ENCODE data around the gene RBBP9.

RBBP9 gene

DNA sequence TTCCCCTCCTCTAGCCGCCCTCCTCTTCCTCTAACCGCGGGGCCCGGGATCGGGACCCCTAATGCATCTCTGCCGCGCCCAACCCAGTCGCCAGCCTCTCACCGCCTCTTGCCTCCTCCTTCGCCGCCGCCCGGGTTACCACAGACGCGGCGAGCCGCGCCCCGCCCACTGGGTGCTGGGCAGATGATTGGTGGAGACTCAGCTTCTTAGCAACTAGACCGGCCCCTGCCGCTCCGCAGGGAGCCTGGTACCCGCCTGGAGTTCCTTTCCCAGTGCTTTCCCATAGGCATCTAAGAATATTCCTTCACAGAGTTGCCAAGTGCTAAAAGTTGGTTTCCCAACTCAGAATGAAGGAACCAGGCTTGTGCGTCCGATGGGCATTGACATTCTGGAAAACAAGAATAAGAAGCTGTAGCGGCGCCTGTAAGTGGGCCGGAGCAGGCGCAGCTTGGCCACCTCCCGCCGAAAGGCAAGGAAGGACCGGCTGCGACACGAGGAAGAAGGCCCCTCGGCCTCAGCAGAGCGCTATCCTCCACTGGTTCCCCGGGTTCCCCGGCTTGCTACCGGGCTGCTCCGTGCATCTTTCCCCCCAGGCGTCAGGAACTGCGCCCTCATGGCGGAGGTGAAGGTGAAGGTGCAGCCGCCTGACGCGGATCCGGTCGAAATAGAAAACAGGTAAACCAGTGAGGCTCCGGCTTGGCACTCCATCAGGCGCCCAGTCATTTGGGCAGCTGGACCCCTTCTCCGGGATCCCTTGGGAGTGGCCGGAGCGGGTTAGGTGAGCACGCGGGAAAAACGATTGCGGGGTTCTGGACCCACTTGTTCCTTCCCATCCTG lies 29.9 kb downstream of the RBBP9 start, which contains the start of the genes DZANK1 and POLR3F:
Gene DZANK1, minus strand, starts transcription at position 137 of the 837 bp plus-strand sequence. CDS start 1,672 bp downstream, outside the sequence.
Gene POLR3F, plus strand, starts transcription at position 497 of the 837 bp plus-strand sequence. Its CDS starts 117 bp downstream, at position 614.
- peaks cover 13 to 16% of the 10 kb centered on the region in 2 donors for H3K4me1 ChIP-seq (ENCODE audit: control insufficient read depth in 1 of 2, insufficient read depth in 2 of 2, low read length in 2 of 2)
- no peaks in the 10 kb centered on the region for H3K9me3 ChIP-seq (ENCODE audit: control insufficient read depth in 1 of 2, low read length in 2 of 2)
- H3K9ac ChIP-seq (ENCODE audit: low read depth in 1 of 2, low read length in 2 of 2) = peak within 1 kb of the TSS; percentile 79 to 83
- H3K27me3 ChIP-seq (ENCODE audit: control insufficient read depth in 1 of 2, insufficient read depth in 2 of 2, low read length in 2 of 2) = no peaks in the 10 kb centered on the region
- peak within 1 kb of the TSS; percentile 88 for H3K27ac ChIP-seq (ENCODE audit: low read depth, low read length)
- peaks cover 0 to 2% of the 10 kb centered on the region in 2 donors for H3K36me3 ChIP-seq (ENCODE audit: control insufficient read depth in 1 of 2, insufficient read depth in 2 of 2, low read length in 2 of 2)
- H3K4me3 ChIP-seq (ENCODE audit: low read depth in 1 of 2, low read length in 2 of 2) = peak within 1 kb of the TSS; percentile 97 to 99

DNA sequence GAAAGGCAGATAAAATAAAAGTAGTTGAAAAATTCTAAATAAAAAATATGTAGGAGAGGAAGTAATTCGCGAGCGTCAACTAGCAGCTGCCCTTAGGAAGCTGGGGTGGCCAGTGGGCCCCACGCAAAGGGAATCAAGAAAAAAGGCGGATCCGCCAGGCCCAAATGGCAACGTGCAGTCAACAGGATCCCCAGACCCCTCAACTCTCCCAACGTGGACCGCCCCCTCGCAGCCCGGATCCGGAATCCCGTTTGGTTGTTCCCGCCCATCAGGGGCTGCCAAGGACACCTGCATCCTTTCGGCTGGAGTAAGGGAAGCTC lies 30.5 kb downstream of the RBBP9 start:
- no peaks in the 10 kb centered on the region for H3K27me3 ChIP-seq (ENCODE audit: control insufficient read depth in 1 of 2, insufficient read depth in 2 of 2, low read length in 2 of 2)
- peaks cover 0 to 2% of the 10 kb centered on the region in 2 donors for H3K36me3 ChIP-seq (ENCODE audit: control insufficient read depth in 1 of 2, insufficient read depth in 2 of 2, low read length in 2 of 2)
- H3K9ac ChIP-seq (ENCODE audit: low read depth in 1 of 2, low read length in 2 of 2) = peak overlapping the region; percentile 29 to 41
- peak overlapping the region; percentile 97 to 99 for H3K4me3 ChIP-seq (ENCODE audit: low read depth in 1 of 2, low read length in 2 of 2)
- no peak overlapping the region for H3K27ac ChIP-seq (ENCODE audit: low read depth, low read length)
- no peaks in the 10 kb centered on the region for H3K9me3 ChIP-seq (ENCODE audit: control insufficient read depth in 1 of 2, low read length in 2 of 2)
- H3K4me1 ChIP-seq (ENCODE audit: control insufficient read depth in 1 of 2, insufficient read depth in 2 of 2, low read length in 2 of 2) = peaks cover 13 to 16% of the 10 kb centered on the region in 2 donors

DNA sequence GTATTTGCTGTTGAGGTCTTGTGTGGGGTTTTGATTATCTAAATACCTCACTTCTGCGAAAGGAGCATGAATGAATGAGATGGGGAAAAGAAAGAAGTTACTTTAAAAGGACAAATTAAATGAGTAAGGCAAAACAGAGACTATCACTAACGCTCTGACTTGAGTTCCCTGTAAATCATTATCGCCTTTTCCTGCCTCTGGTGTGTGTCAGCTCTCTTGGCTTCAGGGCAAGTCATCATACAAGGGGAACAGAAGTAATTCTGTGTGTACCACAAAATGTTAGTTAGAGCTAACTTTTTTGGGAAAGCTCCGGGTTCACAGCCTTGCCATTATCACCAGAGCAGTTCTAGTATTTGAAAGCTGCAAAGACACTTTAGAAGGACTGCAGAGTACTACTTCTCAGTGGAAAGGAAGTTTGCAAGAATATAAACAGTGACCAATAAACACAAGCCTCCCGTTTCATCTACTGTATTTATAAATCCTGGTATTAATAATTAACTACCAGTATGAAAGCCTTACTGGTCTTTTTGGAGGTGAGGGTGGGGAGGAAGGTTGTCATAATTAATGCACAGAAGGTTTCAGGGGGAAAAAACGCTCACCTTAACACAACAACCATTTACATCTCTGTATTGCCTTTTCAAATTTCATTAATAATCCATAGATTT lies 31.4 kb downstream of the RBBP9 start:
- peak overlapping the region; percentile 97 to 99 for H3K4me3 ChIP-seq (ENCODE audit: low read depth in 1 of 2, low read length in 2 of 2)
- no peaks in the 10 kb centered on the region for H3K9me3 ChIP-seq (ENCODE audit: control insufficient read depth in 1 of 2, low read length in 2 of 2)
- peaks cover 0 to 2% of the 10 kb centered on the region in 2 donors for H3K36me3 ChIP-seq (ENCODE audit: control insufficient read depth in 1 of 2, insufficient read depth in 2 of 2, low read length in 2 of 2)
- no peaks in the 10 kb centered on the region for H3K27me3 ChIP-seq (ENCODE audit: control insufficient read depth in 1 of 2, insufficient read depth in 2 of 2, low read length in 2 of 2)
- peaks cover 13 to 16% of the 10 kb centered on the region in 2 donors for H3K4me1 ChIP-seq (ENCODE audit: control insufficient read depth in 1 of 2, insufficient read depth in 2 of 2, low read length in 2 of 2)
- peak overlapping the region in 1 of 2 donors; percentile 29 for H3K9ac ChIP-seq (ENCODE audit: low read depth in 1 of 2, low read length in 2 of 2)
- no peak overlapping the region for H3K27ac ChIP-seq (ENCODE audit: low read depth, low read length)

- Histone ChIP-seq H3K4me3 (ENCODE audit: low read depth in 1 of 2, low read length in 2 of 2) (no peak overlapping the region), H3K27me3 (ENCODE audit: control insufficient read depth in 1 of 2, insufficient read depth in 2 of 2, low read length in 2 of 2) (no peaks in the 10 kb centered on the region), H3K27ac (ENCODE audit: low read depth, low read length) (no peak overlapping the region), H3K9ac (ENCODE audit: low read depth in 1 of 2, low read length in 2 of 2) (no peak overlapping the region), H3K9me3 (ENCODE audit: control insufficient read depth in 1 of 2, low read length in 2 of 2) (peaks cover 0 to 6% of the 10 kb centered on the region in 2 donors), H3K4me1 (ENCODE audit: control insufficient read depth in 1 of 2, insufficient read depth in 2 of 2, low read length in 2 of 2) (no peaks in the 10 kb centered on the region), H3K36me3 (ENCODE audit: control insufficient read depth in 1 of 2, insufficient read depth in 2 of 2, low read length in 2 of 2) (no peaks in the 10 kb centered on the region)
These were observed 40.4 kb downstream of the RBBP9 start for GRCh38 chr20:18456600-18456999.

DNA sequence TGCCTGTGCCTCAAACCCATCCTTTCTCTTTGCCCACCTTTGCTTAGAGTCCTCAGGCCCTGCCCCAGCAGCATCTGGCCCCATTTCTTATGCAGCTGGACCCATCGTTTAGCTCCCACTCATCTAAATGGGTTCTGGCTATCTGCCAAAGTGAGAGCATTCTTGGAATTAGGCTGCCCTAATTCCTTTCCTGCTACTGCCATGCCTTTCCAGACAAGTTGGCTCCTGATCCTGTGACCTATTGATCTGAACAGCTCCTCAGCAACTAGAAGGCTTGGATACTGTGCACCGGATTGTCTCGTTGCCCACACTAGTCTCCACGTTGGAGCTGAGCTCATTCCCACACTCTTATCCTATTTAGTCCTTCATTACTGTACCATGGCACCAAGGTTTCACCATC lies 53.1 kb downstream of the RBBP9 start:
- H3K4me1 ChIP-seq (ENCODE audit: control insufficient read depth in 1 of 2, insufficient read depth in 2 of 2, low read length in 2 of 2) = no peaks in the 10 kb centered on the region
- H3K27me3 ChIP-seq (ENCODE audit: control insufficient read depth in 1 of 2, insufficient read depth in 2 of 2, low read length in 2 of 2) = no peaks in the 10 kb centered on the region
- H3K27ac ChIP-seq (ENCODE audit: low read depth, low read length) = no peak overlapping the region
- no peaks in the 10 kb centered on the region for H3K9me3 ChIP-seq (ENCODE audit: control insufficient read depth in 1 of 2, low read length in 2 of 2)
- H3K4me3 ChIP-seq (ENCODE audit: low read depth in 1 of 2, low read length in 2 of 2) = no peak overlapping the region
- H3K9ac ChIP-seq (ENCODE audit: low read depth in 1 of 2, low read length in 2 of 2) = no peak overlapping the region
- H3K36me3 ChIP-seq (ENCODE audit: control insufficient read depth in 1 of 2, insufficient read depth in 2 of 2, low read length in 2 of 2) = no peaks in the 10 kb centered on the region

DNA sequence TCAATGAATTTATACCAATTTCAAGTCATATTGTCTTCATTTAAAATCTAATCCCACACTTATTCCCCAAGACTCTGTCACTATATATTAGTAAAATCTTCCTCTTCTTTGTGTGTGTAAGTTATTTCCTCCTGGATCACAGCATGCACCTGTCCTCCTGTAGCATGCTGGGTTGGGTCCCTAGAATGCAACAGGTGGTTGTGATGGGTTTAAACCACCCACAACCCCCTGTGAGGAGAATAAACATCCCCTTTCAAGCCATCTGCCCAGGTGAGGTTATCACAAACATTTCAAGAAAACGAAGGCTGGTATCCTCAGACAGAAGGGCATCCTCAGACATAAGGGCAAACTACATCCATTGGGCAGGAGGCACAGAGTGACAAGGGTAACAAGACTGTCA lies 56.6 kb downstream of the RBBP9 start:
- Histone ChIP-seq H3K4me1 (ENCODE audit: control insufficient read depth in 1 of 2, insufficient read depth in 2 of 2, low read length in 2 of 2) (no peaks in the 10 kb centered on the region), H3K9ac (ENCODE audit: low read depth in 1 of 2, low read length in 2 of 2) (no peak overlapping the region), H3K4me3 (ENCODE audit: low read depth in 1 of 2, low read length in 2 of 2) (no peak overlapping the region), H3K9me3 (ENCODE audit: control insufficient read depth in 1 of 2, low read length in 2 of 2) (no peaks in the 10 kb centered on the region), H3K27ac (ENCODE audit: low read depth, low read length) (no peak overlapping the region), H3K27me3 (ENCODE audit: control insufficient read depth in 1 of 2, insufficient read depth in 2 of 2, low read length in 2 of 2) (no peaks in the 10 kb centered on the region), H3K36me3 (ENCODE audit: control insufficient read depth in 1 of 2, insufficient read depth in 2 of 2, low read length in 2 of 2) (no peaks in the 10 kb centered on the region)

DNA sequence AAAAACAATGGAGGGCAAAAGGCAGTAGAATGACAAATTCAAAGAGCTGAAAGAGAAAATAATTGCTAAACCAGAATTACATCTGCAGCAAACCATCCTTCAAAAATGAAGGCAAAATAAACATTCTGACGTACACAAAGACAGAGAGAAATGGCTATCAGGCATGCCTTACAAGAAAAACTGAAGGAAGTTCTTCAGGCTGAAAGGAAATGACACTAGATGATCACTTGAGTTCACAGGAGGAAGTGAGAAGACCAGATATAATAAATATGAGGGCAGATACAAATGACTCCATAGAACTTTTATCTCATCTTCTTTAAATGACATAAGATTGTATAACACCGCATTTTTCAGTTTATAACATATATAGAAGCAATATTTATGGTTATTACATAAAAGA lies 60.2 kb downstream of the RBBP9 start:
- no peaks in the 10 kb centered on the region for H3K36me3 ChIP-seq (ENCODE audit: control insufficient read depth in 1 of 2, insufficient read depth in 2 of 2, low read length in 2 of 2)
- no peaks in the 10 kb centered on the region for H3K27me3 ChIP-seq (ENCODE audit: control insufficient read depth in 1 of 2, insufficient read depth in 2 of 2, low read length in 2 of 2)
- no peak overlapping the region for H3K4me3 ChIP-seq (ENCODE audit: low read depth in 1 of 2, low read length in 2 of 2)
- H3K27ac ChIP-seq (ENCODE audit: low read depth, low read length) = no peak overlapping the region
- H3K4me1 ChIP-seq (ENCODE audit: control insufficient read depth in 1 of 2, insufficient read depth in 2 of 2, low read length in 2 of 2) = no peaks in the 10 kb centered on the region
- no peaks in the 10 kb centered on the region for H3K9me3 ChIP-seq (ENCODE audit: control insufficient read depth in 1 of 2, low read length in 2 of 2)
- H3K9ac ChIP-seq (ENCODE audit: low read depth in 1 of 2, low read length in 2 of 2) = no peak overlapping the region

Data from duodenal mucosa (tissue), 2 donors.